ENCODE data around the gene APOA1.

The APOA1 gene

GRCh38 chr11:116833816-116834534, 3.4 kb downstream of the APOA1 start:
- DNase-seq (ENCODE audit: low read depth in 2 of 2) = no peak

GRCh38 chr11:116833491-116833815, 4.0 kb downstream of the APOA1 start:
- DNase-seq (ENCODE audit: low read depth in 2 of 2) = no peak

GRCh38 chr11:116832350-116833290, 4.8 kb downstream of the APOA1 start:
- DNase-seq (ENCODE audit: low read depth in 2 of 2) = no peak

- DNase-seq (ENCODE audit: low read depth in 2 of 2) = no peak
Measured at GRCh38 chr11:116831790-116832349, 5.6 kb downstream of the APOA1 start.

GRCh38 chr11:116830184-116830912, 7.1 kb downstream of the APOA1 start:
- DNase-seq (ENCODE audit: low read depth in 2 of 2) = no peak

GRCh38 chr11:116829525-116830183, 7.8 kb downstream of the APOA1 start, which contains the start of gene APOC3:
Gene APOC3 (plus strand): TSS chr11:116829907. CDS start chr11:116830583, 676 bp downstream.
- no peak for DNase-seq (ENCODE audit: low read depth in 2 of 2)

GRCh38 chr11:116828632-116829524, 8.5 kb downstream of the APOA1 start:
- no peak for DNase-seq (ENCODE audit: low read depth in 2 of 2)

GRCh38 chr11:116827461-116827860, 10.0 kb downstream of the APOA1 start:
- DNase-seq (ENCODE audit: low read depth in 2 of 2) = no peak

GRCh38 chr11:116826751-116827431, 10.5 kb downstream of the APOA1 start:
- no peak for DNase-seq (ENCODE audit: low read depth in 2 of 2)

GRCh38 chr11:116825854-116826750, 11.3 kb downstream of the APOA1 start:
- no peak for DNase-seq (ENCODE audit: low read depth in 2 of 2)

- no peak for DNase-seq (ENCODE audit: low read depth in 2 of 2)
Measured at GRCh38 chr11:116825434-116825833, 12.0 kb downstream of the APOA1 start.

- no peak for DNase-seq (ENCODE audit: low read depth in 2 of 2)
Measured at GRCh38 chr11:116823031-116823843, 14.2 kb downstream of the APOA1 start, which contains the start of gene APOA4. Gene APOA4 (minus strand): TSS chr11:116823304. CDS start chr11:116823191, 113 bp downstream.

- DNase-seq (ENCODE audit: low read depth in 2 of 2) = no peak
Measured at GRCh38 chr11:116822575-116822974, 14.8 kb downstream of the APOA1 start.

- no peak for DNase-seq (ENCODE audit: low read depth in 2 of 2)
Measured at GRCh38 chr11:116821050-116821918, 16.1 kb downstream of the APOA1 start.

- no peak for DNase-seq (ENCODE audit: low read depth in 2 of 2)
Measured at GRCh38 chr11:116819049-116819448, 18.4 kb downstream of the APOA1 start.

- no peak for DNase-seq (ENCODE audit: low read depth in 2 of 2)
Measured at GRCh38 chr11:116814502-116814901, 22.9 kb downstream of the APOA1 start.
